GM12873 (cell line): ENCODE results near the gene GLB1L.

ENCODE experiments used
- CTCF ChIP-seq: IDR thresholded peaks from 2 replicates; pipeline ENCODE4 v1.5.1; 2012; ENCODE audit warnings: low read depth, mild to moderate bottlenecking, moderate library complexity, low read length, control low read depth; ENCODE audit not compliant: insufficient read depth; ENCODE audit errors: missing control alignments

Gene GLB1L

GRCh38 chr2:219243291-219243761 lies 1.9 kb downstream of the GLB1L start:
- TF ChIP-seq CTCF, result no peak

GRCh38 chr2:219234331-219234730 lies 10.9 kb downstream of the GLB1L start:
- no peak for TF ChIP-seq CTCF

GRCh38 chr2:219230059-219230540 lies 15.1 kb downstream of the GLB1L start:
- no peak for TF ChIP-seq CTCF

- TF ChIP-seq CTCF, result no peak
Measured at GRCh38 chr2:219229305-219230058, 15.8 kb downstream of the GLB1L start, which contains the start of the genes ANKZF1 and ATG9A. Gene ANKZF1, plus strand, starts transcription at chr2:219229806. Its CDS starts 452 bp downstream, at chr2:219230258. Gene ATG9A, minus strand, starts transcription at chr2:219229636. Its CDS starts 1,612 bp downstream, at chr2:219228024.

- no peak for TF ChIP-seq CTCF
Measured at GRCh38 chr2:219228911-219229304, 16.3 kb downstream of the GLB1L start.

- no peak for TF ChIP-seq CTCF
Measured at GRCh38 chr2:219228041-219228910, 17.0 kb downstream of the GLB1L start.

GRCh38 chr2:219225350-219225749 lies 19.9 kb downstream of the GLB1L start:
- no peak for TF ChIP-seq CTCF
